ENCODE data around the gene IGF2. TPM values are rescaled to one million over a fixed set of nuclear protein-coding genes. Genes with fewer than 3 reads are reported as not detected.

The IGF2 gene, protein sequence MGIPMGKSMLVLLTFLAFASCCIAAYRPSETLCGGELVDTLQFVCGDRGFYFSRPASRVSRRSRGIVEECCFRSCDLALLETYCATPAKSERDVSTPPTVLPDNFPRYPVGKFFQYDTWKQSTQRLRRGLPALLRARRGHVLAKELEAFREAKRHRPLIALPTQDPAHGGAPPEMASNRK
- total RNA-seq = 100 to 1,000 TPM in 1 of 2 donors, 10 to 100 TPM in 1; 69.8 to 104 TPM
- 52.3 TPM for polyA plus RNA-seq (ENCODE audit: insufficient read depth, low read depth, low replicate concordance)
- long read RNA-seq, donor 1, full-length matches to known transcripts = 564 of 672 reads
- long read RNA-seq, donor 1, partial matches to known transcripts = 98 of 672 reads
- long read RNA-seq, donor 1, other reads (novel, unspliced or antisense) = 10 of 672 reads
- long read RNA-seq, donor 2, full-length matches to known transcripts = 256 of 312 reads
- long read RNA-seq, donor 2, partial matches to known transcripts = 56 of 312 reads
- long read RNA-seq, donor 2, other reads (novel, unspliced or antisense) = 0 of 312 reads

DNA sequence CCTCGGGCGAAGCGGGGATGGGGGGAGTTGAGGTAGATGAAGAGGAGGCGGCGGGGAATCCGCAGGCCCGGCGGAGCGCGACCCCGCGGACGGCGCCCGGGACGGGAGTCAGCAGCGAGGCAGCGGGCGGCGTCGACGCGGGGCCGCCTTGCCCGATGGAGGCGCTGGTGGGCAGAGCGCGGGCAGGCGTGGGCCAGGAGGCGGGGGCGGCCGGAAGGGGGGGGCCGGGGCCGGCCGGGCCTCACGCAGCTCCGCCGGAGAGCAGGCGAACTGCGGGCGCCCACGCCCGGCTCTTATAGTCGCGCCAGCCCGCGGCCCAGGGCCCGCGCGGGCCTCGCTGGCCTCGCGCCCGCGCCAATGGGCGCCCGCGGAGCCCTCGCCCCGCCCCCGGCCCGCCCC is at the start of gene IGF2:
TSS of gene IGF2 (minus strand) at position 267 of the 399 bp plus-strand sequence. CDS start 3,866 bp downstream, outside the sequence.
- DNase-seq = no peak
- Histone ChIP-seq H3K9me3 (no peaks in the 10 kb centered on the region), H3K27ac (no peak within 1 kb of the TSS), H3K36me3 (ENCODE audit: low read depth, missing control alignments) (no peaks in the 10 kb centered on the region), H3K4me3 (peak within 1 kb of the TSS; percentile 42 to 49), H3K27me3 (no peaks in the 10 kb centered on the region), H3K4me1 (peaks cover 7% of the 10 kb centered on the region)
- TF ChIP-seq, protein P1, sequence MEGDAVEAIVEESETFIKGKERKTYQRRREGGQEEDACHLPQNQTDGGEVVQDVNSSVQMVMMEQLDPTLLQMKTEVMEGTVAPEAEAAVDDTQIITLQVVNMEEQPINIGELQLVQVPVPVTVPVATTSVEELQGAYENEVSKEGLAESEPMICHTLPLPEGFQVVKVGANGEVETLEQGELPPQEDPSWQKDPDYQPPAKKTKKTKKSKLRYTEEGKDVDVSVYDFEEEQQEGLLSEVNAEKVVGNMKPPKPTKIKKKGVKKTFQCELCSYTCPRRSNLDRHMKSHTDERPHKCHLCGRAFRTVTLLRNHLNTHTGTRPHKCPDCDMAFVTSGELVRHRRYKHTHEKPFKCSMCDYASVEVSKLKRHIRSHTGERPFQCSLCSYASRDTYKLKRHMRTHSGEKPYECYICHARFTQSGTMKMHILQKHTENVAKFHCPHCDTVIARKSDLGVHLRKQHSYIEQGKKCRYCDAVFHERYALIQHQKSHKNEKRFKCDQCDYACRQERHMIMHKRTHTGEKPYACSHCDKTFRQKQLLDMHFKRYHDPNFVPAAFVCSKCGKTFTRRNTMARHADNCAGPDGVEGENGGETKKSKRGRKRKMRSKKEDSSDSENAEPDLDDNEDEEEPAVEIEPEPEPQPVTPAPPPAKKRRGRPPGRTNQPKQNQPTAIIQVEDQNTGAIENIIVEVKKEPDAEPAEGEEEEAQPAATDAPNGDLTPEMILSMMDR (IDR thresholded peaks at IDR 0.05) = no peak
- no peak for TF ChIP-seq POLR2A (IDR thresholded peaks at IDR 0.05)
- intact Hi-C loops (cut with DNase I; ENCODE audit: low total_unique reads) = no loop called here
- 1% methylated on average over 17 of the region's 62 CpGs; no CpG with 5 or more reads in 1 of the 2 donors for WGBS, 2 donors

DNA sequence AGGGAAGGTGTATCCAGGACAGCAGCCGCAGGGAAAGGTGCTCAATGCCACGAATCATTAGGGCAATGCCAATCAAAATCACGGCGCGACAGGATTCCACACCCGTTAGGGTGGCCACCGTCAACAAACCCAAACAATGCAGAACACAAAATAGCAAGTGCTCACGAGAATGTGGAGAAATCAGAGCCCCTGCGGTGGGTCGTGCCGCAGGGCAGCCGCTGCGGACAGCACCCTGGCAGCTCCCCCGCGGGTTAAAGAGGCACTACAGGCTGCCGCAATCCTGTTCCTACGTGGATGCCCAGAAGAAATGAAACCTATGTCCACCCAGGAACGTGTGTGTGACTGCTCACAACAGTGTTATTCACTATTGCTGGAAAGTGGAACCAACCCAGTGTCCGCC is 49.6 kb upstream of the IGF2 start:
- H3K4me3 ChIP-seq = no peak overlapping the region
- 84 to 92% methylated on average over 19 of the region's 19 CpGs for WGBS, 2 donors
- no peaks in the 10 kb centered on the region for H3K27me3 ChIP-seq
- no peaks in the 10 kb centered on the region for H3K36me3 ChIP-seq (ENCODE audit: low read depth, missing control alignments)
- H3K4me1 ChIP-seq = no peaks in the 10 kb centered on the region
- H3K9me3 ChIP-seq = no peaks in the 10 kb centered on the region
- intact Hi-C loops (cut with DNase I; ENCODE audit: low total_unique reads) = no loop called here
- no peak for TF ChIP-seq POLR2A (IDR thresholded peaks at IDR 0.05)
- TF ChIP-seq, protein P1 (IDR thresholded peaks at IDR 0.05) = no peak
- DNase-seq = no peak
- H3K27ac ChIP-seq = no peak overlapping the region

DNA sequence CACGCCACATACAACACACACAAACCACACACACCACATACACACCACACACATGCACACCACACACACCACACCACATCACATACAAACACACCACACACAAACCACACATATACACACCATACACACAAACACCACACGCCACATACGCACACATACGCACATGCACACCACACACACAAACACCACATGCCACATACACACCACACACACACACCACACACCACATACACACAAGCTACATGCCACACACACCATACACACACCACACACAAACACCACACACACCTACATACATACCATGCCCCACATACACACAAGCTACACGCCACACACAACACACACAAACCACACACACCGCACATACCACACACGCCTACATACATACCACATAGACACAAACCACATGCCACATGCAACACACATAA is 48.1 kb upstream of the IGF2 start:
- Histone ChIP-seq H3K36me3 (ENCODE audit: low read depth, missing control alignments) (no peaks in the 10 kb centered on the region), H3K4me3 (no peak overlapping the region), H3K27ac (no peak overlapping the region), H3K4me1 (no peaks in the 10 kb centered on the region), H3K9me3 (no peaks in the 10 kb centered on the region), H3K27me3 (no peaks in the 10 kb centered on the region)
- intact Hi-C loops (cut with DNase I; ENCODE audit: low total_unique reads) = no loop called here
- 86 to 89% methylated on average over 7 of the region's 7 CpGs for WGBS, 2 donors
- TF ChIP-seq, protein P1 (IDR thresholded peaks at IDR 0.05) = no peak
- no peak for TF ChIP-seq POLR2A (IDR thresholded peaks at IDR 0.05)
- DNase-seq = no peak

DNA sequence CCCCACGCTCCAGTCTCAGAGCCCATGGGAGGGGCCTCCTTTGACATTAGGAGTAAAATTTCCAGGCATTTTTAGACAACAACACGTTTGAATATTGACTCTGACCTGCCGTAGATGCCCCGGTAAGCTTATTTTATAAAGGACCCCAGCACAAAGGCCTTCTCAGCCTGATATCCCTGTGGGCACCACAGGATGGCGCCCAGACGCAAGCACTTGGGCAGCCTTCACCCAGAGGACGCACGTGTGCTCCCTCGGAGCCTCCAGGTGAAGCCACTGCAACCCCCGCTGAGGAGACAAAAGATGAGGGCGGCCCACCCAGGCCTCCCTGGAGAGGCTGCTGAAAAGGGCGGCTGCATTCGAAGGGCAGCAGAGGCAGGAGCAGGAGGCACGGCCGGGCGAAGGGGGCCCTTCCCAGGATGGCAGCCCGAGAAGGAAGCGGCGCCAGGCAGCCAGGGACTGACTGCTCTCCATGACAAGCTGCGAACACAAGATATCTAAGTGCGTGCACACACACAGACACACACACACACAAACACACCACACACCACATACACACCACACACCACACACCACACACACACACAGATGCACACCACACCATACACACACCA is 47.6 kb upstream of the IGF2 start:
- no peaks in the 10 kb centered on the region for H3K9me3 ChIP-seq
- no peak for TF ChIP-seq POLR2A (IDR thresholded peaks at IDR 0.05)
- TF ChIP-seq, protein P1 (IDR thresholded peaks at IDR 0.05) = peak; percentile 41 to 70 (median 59)
- no peak overlapping the region for H3K4me3 ChIP-seq
- intact Hi-C loops (cut with DNase I; ENCODE audit: low total_unique reads) = no loop called here
- no peaks in the 10 kb centered on the region for H3K4me1 ChIP-seq
- H3K27me3 ChIP-seq = no peaks in the 10 kb centered on the region
- H3K36me3 ChIP-seq (ENCODE audit: low read depth, missing control alignments) = no peaks in the 10 kb centered on the region
- DNase-seq = peak; percentile 67
- no peak overlapping the region for H3K27ac ChIP-seq
- 35 to 51% methylated on average over 18 to 21 of the region's 21 CpGs for WGBS, 2 donors

All from testis (tissue), 5 donors.